ENCODE results near the gene TCERG1L.
A peak's percentile ranks its signal among the peaks of the same experiment; 100 is the strongest.

The TCERG1L gene

GRCh38 chr10:131125511-131126225 is 185.9 kb downstream of the TCERG1L start:
- no peak overlapping the region for H3K4me3 Mint-ChIP-seq
- H3K27ac Mint-ChIP-seq, result no peak overlapping the region
- DNase-seq (no peak), ATAC-seq (no peak)
- no peaks in the 10 kb centered on the region for H3K27me3 Mint-ChIP-seq
- peaks cover 7% of the 10 kb centered on the region for H3K4me1 Mint-ChIP-seq
- H3K9me3 Mint-ChIP-seq, result no peaks in the 10 kb centered on the region
- H3K36me3 Mint-ChIP-seq (ENCODE audit: low read depth), result no peaks in the 10 kb centered on the region

- Mint-ChIP-seq H3K36me3 (ENCODE audit: low read depth) (no peaks in the 10 kb centered on the region), H3K27ac (no peak overlapping the region), H3K9me3 (no peaks in the 10 kb centered on the region), H3K4me1 (peaks cover 7% of the 10 kb centered on the region), H3K27me3 (no peaks in the 10 kb centered on the region), H3K4me3 (no peak overlapping the region)
- DNase-seq (no peak), ATAC-seq (no peak)
These were observed 186.6 kb downstream of the TCERG1L start for GRCh38 chr10:131124945-131125344.

- Mint-ChIP-seq H3K9me3 (no peaks in the 10 kb centered on the region), H3K4me1 (peaks cover 7% of the 10 kb centered on the region), H3K36me3 (ENCODE audit: low read depth) (no peaks in the 10 kb centered on the region), H3K4me3 (no peak overlapping the region), H3K27ac (no peak overlapping the region), H3K27me3 (no peaks in the 10 kb centered on the region)
- DNase-seq (no peak), ATAC-seq (no peak)
These were observed 188.0 kb downstream of the TCERG1L start for GRCh38 chr10:131123496-131123895.

GRCh38 chr10:131121511-131122035 is 189.9 kb downstream of the TCERG1L start:
- Mint-ChIP-seq H3K27ac (no peak overlapping the region), H3K36me3 (ENCODE audit: low read depth) (no peaks in the 10 kb centered on the region), H3K27me3 (no peaks in the 10 kb centered on the region), H3K4me3 (no peak overlapping the region), H3K4me1 (no peaks in the 10 kb centered on the region), H3K9me3 (no peaks in the 10 kb centered on the region)
- DNase-seq (no peak), ATAC-seq (no peak)

- no peak for DNase-seq
- H3K4me3 Mint-ChIP-seq, result no peak overlapping the region
- no peaks in the 10 kb centered on the region for H3K27me3 Mint-ChIP-seq
- no peaks in the 10 kb centered on the region for H3K4me1 Mint-ChIP-seq
- no peaks in the 10 kb centered on the region for H3K9me3 Mint-ChIP-seq
- no peak for ATAC-seq
- no peak overlapping the region for H3K27ac Mint-ChIP-seq
- no peaks in the 10 kb centered on the region for H3K36me3 Mint-ChIP-seq (ENCODE audit: low read depth)
These were observed 191.7 kb downstream of the TCERG1L start for GRCh38 chr10:131119626-131120355.

GRCh38 chr10:131117416-131118212 is 193.9 kb downstream of the TCERG1L start:
- H3K9me3 Mint-ChIP-seq, result no peaks in the 10 kb centered on the region
- ATAC-seq, result no peak

GRCh38 chr10:131116991-131117375 is 194.5 kb downstream of the TCERG1L start:
- H3K4me3 Mint-ChIP-seq, result no peak overlapping the region
- H3K27me3 Mint-ChIP-seq, result no peaks in the 10 kb centered on the region
- no peaks in the 10 kb centered on the region for H3K36me3 Mint-ChIP-seq (ENCODE audit: low read depth)
- H3K4me1 Mint-ChIP-seq, result no peaks in the 10 kb centered on the region
- ATAC-seq (no peak), DNase-seq (no peak)
- H3K27ac Mint-ChIP-seq, result no peak overlapping the region
- H3K9me3 Mint-ChIP-seq, result no peaks in the 10 kb centered on the region

More at GRCh38 chr10:131117416-131118212, 193.9 kb downstream of the TCERG1L start:
- Mint-ChIP-seq H3K27ac (no peak overlapping the region), H3K4me1 (no peaks in the 10 kb centered on the region), H3K4me3 (no peak overlapping the region), H3K36me3 (ENCODE audit: low read depth) (no peaks in the 10 kb centered on the region), H3K27me3 (no peaks in the 10 kb centered on the region)
- DNase-seq, result no peak

- DNase-seq, result no peak
- Mint-ChIP-seq H3K9me3 (no peaks in the 10 kb centered on the region), H3K27me3 (no peaks in the 10 kb centered on the region), H3K27ac (no peak overlapping the region), H3K4me3 (no peak overlapping the region), H3K36me3 (ENCODE audit: low read depth) (no peaks in the 10 kb centered on the region), H3K4me1 (no peaks in the 10 kb centered on the region)
- ATAC-seq, result no peak
These were observed 195.1 kb downstream of the TCERG1L start for GRCh38 chr10:131116216-131116990.

- DNase-seq, result no peak
- H3K4me3 Mint-ChIP-seq, result no peak overlapping the region
- no peaks in the 10 kb centered on the region for H3K9me3 Mint-ChIP-seq
- no peaks in the 10 kb centered on the region for H3K4me1 Mint-ChIP-seq
- no peak overlapping the region for H3K27ac Mint-ChIP-seq
- no peaks in the 10 kb centered on the region for H3K27me3 Mint-ChIP-seq
- no peaks in the 10 kb centered on the region for H3K36me3 Mint-ChIP-seq (ENCODE audit: low read depth)
- ATAC-seq, result no peak
These were observed 195.7 kb downstream of the TCERG1L start for GRCh38 chr10:131115801-131116200.

GRCh38 chr10:131115321-131115720 is 196.2 kb downstream of the TCERG1L start:
- Mint-ChIP-seq H3K9me3 (no peaks in the 10 kb centered on the region), H3K36me3 (ENCODE audit: low read depth) (no peaks in the 10 kb centered on the region), H3K4me3 (no peak overlapping the region), H3K4me1 (no peaks in the 10 kb centered on the region), H3K27me3 (no peaks in the 10 kb centered on the region), H3K27ac (no peak overlapping the region)
- ATAC-seq (no peak), DNase-seq (no peak)

- H3K27me3 Mint-ChIP-seq, result no peaks in the 10 kb centered on the region
- no peak overlapping the region for H3K27ac Mint-ChIP-seq
- ATAC-seq (no peak), DNase-seq (no peak)
- no peak overlapping the region for H3K4me3 Mint-ChIP-seq
- H3K9me3 Mint-ChIP-seq, result no peaks in the 10 kb centered on the region
- H3K4me1 Mint-ChIP-seq, result no peaks in the 10 kb centered on the region
- H3K36me3 Mint-ChIP-seq (ENCODE audit: low read depth), result no peaks in the 10 kb centered on the region
These were observed 196.7 kb downstream of the TCERG1L start for GRCh38 chr10:131114846-131115245.

GRCh38 chr10:131113709-131114291 is 197.7 kb downstream of the TCERG1L start:
- no peak overlapping the region for H3K4me3 Mint-ChIP-seq
- no peaks in the 10 kb centered on the region for H3K4me1 Mint-ChIP-seq
- no peaks in the 10 kb centered on the region for H3K27me3 Mint-ChIP-seq
- H3K36me3 Mint-ChIP-seq (ENCODE audit: low read depth), result no peaks in the 10 kb centered on the region
- no peak overlapping the region for H3K27ac Mint-ChIP-seq
- ATAC-seq (no peak), DNase-seq (no peak)
- H3K9me3 Mint-ChIP-seq, result no peaks in the 10 kb centered on the region

- H3K36me3 Mint-ChIP-seq (ENCODE audit: low read depth), result no peaks in the 10 kb centered on the region
- no peaks in the 10 kb centered on the region for H3K9me3 Mint-ChIP-seq
- no peak overlapping the region for H3K4me3 Mint-ChIP-seq
- no peaks in the 10 kb centered on the region for H3K27me3 Mint-ChIP-seq
- ATAC-seq, result no peak
- no peak overlapping the region for H3K27ac Mint-ChIP-seq
- DNase-seq, result no peak
- no peaks in the 10 kb centered on the region for H3K4me1 Mint-ChIP-seq
These were observed 198.4 kb downstream of the TCERG1L start for GRCh38 chr10:131113165-131113564.

- H3K27me3 Mint-ChIP-seq, result no peaks in the 10 kb centered on the region
- H3K4me3 Mint-ChIP-seq, result no peak overlapping the region
- peaks cover 2% of the 10 kb centered on the region for H3K9me3 Mint-ChIP-seq
- H3K4me1 Mint-ChIP-seq, result no peaks in the 10 kb centered on the region
- peak; percentile 16 for ATAC-seq
- no peak overlapping the region for H3K27ac Mint-ChIP-seq
- no peak for DNase-seq
- no peaks in the 10 kb centered on the region for H3K36me3 Mint-ChIP-seq (ENCODE audit: low read depth)
These were observed 198.8 kb downstream of the TCERG1L start for GRCh38 chr10:131112691-131113090.
